GM19372 (cell line): ENCODE data around the gene MAGI1.
"Not testable (repeated sequence)": the region's sequence is repeated elsewhere in the genome, so short reads cannot be mapped to it uniquely, and the experiment has no call there.

Source experiments
- ATAC-seq: cut with Tn5 transposase; IDR thresholded peaks from one replicate; pipeline ENCODE4 v1.9.1; 2021; ENCODE audit warnings: mild to moderate bottlenecking, low read depth, moderate library complexity; ENCODE audit not compliant: unreplicated experiment

Gene MAGI1

GRCh38 chr3:65523878-65524277 is 514.8 kb downstream of the MAGI1 start:
- no peak for ATAC-seq

- ATAC-seq = no peak
Observed at GRCh38 chr3:65521032-65521431, 517.7 kb downstream of the MAGI1 start.

DNA sequence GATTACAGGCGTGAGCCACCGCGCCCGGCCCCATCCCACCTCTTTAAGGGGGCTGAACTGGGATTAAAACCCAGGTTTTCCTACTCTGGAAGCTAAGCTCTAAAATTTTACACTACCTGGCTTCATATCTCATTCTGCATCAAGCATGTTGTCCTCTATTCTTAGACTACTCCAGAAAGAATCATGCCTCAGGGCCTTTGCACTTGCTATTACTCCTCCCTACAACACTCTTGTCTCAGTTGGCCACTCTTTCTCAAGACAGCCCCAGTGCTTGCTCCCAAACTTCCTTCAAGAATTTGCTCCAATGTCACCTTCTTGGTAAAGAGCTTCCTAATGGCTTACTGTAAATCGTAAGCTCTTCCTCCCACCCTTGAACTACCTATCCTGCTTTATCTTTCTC is 521.7 kb downstream of the MAGI1 start:
- no peak for ATAC-seq

GRCh38 chr3:65514317-65514716 is 524.4 kb downstream of the MAGI1 start:
- ATAC-seq = not testable (repeated sequence)

DNA sequence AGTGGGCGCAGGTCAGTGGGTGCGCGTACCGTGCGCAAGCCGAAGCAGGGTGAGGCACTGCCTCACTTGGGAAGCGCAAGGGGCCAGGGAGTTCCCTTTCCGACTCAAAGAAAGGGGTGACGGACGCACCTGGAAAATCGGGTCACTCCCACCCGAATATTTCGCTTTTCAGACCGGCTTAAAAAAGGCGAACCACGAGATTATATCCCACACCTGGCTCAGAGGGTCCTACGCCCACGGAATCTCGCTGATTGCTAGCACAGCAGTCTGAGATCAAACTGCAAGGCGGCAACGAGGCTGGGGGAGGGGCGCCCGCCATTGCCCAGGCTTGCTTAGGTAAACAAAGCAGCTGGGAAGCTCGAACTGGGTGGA is 529.3 kb downstream of the MAGI1 start:
- ATAC-seq = not testable (repeated sequence)

DNA sequence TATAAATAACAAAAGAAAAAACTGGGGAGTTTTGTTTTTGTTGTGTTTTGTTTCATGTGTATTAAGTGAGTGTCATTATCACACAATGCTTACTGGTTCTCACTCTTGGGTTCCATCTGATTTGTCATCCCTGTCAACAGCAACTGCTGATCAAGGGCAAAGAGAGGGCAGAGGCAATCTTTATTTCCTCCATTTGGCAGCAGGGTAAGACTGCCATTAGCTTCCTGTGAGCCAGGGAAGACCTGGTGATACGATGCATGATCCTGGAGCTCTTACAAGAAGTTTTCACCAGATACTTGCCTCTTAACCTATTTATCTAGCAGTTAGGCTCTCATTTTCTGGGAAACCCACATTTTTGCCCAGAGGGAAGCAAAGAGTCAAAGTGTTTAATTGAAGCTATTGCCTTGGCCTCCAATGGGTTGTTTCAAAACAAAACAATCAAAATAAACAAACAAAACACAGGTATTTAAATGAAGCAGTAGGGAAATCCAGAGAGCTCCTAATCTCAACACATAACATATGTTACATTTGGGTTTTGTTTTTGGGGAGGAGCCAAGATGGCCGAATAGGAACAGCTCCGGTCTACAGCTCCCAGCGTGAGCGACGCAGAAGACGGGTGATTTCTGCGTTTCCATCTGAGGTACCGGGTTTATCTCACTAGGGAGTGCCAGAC is 529.8 kb downstream of the MAGI1 start:
- ATAC-seq = no peak

GRCh38 chr3:65507437-65507836 is 531.3 kb downstream of the MAGI1 start:
- ATAC-seq = no peak

GRCh38 chr3:65503776-65504175 is 534.9 kb downstream of the MAGI1 start:
- ATAC-seq = no peak

- ATAC-seq = no peak
Observed at GRCh38 chr3:65502526-65502925, 536.2 kb downstream of the MAGI1 start.

DNA sequence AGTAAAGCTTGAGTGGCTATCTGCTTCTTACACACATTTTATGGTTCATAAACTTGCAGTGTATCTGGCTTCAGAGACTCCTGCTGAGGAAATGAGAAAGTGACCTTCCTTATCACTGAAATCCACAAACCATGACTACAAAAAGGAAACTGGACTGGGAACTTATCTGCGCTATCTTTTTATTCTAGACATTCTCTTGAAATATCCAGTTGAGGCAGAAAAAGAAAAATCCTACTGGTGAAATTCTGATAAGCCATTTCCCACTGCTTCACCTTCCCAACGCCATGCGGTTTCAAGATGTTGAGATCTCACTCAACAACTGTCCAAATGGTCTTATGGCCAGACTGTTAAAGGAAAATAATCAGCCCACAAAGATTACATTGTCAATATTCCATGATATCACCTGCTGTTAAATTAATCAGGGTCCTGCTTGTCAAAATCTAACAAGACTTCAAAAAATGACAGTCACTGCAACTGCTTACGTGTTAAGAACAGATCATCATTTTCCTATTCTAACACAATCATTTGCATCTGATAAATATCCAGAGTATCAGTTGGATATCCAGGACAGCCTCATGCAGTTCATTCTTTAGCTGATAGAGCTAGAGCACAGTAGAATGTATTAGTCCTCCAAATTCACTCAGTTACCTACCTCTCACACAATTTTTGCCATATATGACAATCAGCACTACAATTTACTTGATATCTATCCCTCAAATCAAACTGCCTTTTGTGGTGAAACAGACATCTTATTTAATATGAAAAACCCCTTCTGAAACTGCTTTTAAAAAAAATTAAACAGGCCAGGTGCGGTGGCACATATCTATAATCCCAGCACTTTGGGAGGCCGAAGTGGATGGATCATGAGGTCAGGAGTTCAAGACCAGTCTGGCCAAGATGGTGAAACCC is 538.1 kb downstream of the MAGI1 start:
- no peak for ATAC-seq

- ATAC-seq = no peak
Observed at GRCh38 chr3:65497846-65498245, 540.9 kb downstream of the MAGI1 start.

- no peak for ATAC-seq
Observed at GRCh38 chr3:65497236-65497635, 541.5 kb downstream of the MAGI1 start.

GRCh38 chr3:65493938-65494337 is 544.8 kb downstream of the MAGI1 start:
- ATAC-seq = no peak

DNA sequence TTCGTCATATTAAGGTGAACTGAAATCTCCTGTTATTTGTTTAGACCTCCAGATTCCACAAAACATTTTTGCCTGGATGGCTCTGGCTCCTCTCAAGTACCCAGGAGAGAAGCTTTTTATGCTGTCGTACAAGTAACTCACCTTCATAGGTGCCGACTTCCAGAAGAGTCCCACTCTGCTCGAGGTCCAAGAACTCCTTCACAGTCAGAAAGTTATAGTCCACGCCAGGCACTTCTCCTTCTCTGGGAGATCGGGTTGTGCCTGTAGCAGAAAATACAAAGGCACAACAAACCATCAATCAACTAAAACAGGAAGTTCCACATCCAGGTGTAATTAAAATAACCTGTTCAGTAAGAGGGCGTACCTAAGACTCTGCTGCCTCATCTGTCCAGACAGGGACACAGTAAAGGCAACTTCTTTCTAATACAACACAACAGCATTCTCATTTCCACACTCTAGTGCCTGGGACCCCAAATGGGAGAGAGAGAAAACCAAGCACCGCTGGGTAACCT is 545.3 kb downstream of the MAGI1 start:
- no peak for ATAC-seq

DNA sequence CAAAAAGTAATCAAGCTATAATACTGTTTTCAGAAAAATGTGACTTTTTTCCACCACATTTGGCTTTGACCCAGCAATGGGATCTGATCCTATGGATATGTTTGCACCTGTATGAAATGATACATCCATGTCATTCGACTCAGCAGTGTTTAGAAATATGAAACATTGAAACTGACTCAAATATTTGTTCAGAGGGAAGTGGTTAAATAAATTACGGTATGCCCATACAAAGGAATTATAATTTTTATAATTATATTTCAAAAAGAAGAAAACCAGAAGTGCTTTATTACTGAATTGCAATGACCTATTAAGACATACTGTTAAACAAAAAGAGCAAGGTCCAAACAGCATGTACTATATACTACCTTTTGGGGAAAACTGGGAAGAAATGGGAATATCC is 546.5 kb downstream of the MAGI1 start:
- ATAC-seq = no peak

GRCh38 chr3:65490114-65490513 is 548.6 kb downstream of the MAGI1 start:
- no peak for ATAC-seq

GRCh38 chr3:65489253-65489652 is 549.5 kb downstream of the MAGI1 start:
- ATAC-seq = no peak

DNA sequence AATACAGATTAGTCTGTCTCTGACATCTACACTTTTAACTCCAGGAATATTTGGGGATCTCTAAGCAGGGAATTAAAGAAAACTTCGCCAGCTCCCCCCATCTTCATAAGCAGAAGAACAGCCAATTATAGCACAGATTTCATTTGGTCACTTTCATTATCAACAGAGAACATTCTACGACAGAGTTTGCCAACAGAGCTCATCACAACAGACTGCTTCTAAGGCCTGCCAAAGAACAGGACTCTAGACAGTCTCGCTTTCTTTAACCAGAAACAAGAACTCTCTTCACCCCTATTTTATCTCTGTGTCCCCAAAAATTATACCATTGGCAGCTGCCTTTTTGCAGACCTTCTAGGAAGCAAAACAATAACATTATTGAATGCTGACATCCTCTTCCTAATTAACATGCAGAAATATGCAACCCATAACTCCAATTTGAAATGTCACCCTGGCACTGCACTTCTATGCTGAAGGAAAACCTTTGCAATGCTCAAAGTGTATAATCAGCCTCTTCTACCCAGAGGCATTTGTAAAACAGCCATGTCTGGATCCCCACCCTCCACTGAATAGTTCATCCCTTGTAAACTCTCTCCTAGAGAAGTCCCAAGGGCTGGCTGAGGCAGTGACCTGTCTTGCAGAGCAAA is 552.8 kb downstream of the MAGI1 start:
- ATAC-seq = no peak

DNA sequence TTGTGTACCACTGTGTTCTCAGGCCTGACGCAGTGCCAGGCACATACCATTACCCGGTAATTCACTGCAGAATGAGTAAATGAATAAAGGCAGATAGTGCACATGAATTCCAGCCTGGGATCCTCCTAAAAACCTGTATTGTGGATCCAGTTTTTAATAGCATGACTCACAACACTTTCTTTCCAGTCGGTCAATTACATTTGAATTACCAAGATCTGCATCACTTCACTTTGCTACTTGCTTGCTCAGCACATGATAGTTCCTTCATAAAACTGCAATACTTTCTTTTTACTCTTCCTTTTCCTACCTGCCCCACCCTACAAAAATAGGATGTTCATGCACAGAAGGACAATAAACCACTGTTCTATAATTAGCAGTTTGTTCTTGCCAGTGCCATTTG is 553.8 kb downstream of the MAGI1 start:
- no peak for ATAC-seq

DNA sequence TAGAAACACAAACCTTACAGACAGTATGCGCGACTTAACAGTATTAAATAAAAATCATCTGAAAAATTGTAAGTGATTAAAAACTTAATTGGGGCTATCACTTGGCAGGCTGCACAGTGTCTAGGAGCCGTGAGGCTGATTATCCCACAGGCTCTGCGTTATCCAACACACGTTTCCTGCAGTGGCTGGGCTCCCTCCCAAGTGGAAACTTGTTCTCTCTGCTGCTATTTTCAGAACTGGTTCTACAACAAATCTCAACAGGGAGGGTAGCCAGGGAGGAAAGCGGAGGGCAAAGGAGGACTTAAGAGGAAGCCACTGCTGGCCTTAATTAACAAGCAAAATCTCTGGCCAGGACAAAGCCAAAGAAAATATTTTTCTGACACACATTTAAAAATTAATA is 555.2 kb downstream of the MAGI1 start:
- ATAC-seq = no peak

GRCh38 chr3:65483011-65483410 is 555.7 kb downstream of the MAGI1 start:
- no peak for ATAC-seq
